Measurements from ENCODE around the gene DPP6.

Gene DPP6

GRCh38 chr7:154902600-154903082, 850.4 kb downstream of the DPP6 start:
- no peak for DNase-seq

DNA sequence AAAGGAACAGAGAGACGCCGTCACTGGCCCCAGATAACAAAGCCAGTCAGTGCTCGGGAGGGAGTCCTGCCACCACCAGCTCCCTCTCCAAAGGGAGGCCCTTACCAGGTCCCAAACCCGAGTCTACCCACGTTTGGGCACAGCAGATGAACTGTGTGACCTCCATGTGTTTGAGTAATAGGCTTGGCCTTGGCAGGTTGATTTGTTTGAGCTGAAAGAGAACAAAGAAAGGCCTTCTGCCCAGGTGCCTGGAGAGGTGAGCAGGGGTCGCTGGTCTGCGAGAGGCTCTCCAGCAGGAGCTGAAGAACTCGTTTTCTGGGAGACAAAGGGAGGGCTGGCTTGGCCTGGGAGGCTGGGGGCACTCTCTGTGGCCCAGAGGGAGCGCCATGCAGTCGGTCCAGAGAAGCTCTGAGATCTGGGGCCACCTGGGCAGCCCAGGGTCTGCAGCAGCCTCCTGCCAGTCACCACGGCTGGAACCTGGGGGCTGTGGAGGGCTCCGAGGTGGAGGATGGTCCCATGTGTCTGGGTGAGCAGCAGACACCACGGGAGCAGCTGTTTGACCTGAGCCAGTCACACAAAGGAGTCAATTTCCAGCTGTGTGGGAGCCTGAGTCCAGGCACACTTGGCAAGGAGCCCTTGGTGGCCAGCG, 851.0 kb downstream of the DPP6 start:
- DNase-seq = no peak

- no peak for DNase-seq
Observed at GRCh38 chr7:154905146-154905545, 852.9 kb downstream of the DPP6 start.

GRCh38 chr7:154905615-154906014, 853.4 kb downstream of the DPP6 start:
- DNase-seq = no peak

GRCh38 chr7:154906201-154906600, 854.0 kb downstream of the DPP6 start:
- no peak for DNase-seq

DNA sequence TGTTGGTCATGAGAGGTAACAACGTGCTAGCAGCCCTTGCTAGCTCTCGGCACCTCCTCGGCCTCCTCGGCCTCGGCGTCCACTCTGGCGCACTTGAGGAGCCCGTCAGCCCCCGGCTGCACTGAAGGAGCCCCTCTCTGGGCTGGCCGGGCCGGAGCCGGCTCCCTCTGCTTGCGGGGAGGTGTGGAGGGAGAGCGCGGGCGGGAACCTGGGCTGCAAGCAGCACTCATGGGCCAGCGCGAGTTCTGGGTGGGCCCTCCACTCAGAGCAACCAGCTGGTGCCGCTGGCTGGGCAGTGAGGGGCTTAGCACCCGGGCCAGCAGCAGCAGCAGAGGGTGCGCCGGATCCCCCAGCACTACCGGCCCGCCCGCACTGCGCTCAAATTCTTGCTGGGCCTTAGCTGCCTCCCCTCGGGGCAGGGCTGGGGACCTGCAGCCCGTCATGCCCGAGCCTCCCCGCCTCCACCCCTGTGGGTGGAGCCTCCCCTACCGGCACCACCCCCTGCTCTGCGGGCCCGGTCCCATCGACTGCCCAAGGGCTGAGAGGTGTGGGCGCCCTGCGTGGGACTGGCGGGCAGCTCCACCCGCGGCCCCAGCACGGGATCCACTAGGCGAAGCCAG, 854.6 kb downstream of the DPP6 start:
- DNase-seq = no peak

GRCh38 chr7:154907651-154908620, 855.7 kb downstream of the DPP6 start:
- DNase-seq = no peak

DNA sequence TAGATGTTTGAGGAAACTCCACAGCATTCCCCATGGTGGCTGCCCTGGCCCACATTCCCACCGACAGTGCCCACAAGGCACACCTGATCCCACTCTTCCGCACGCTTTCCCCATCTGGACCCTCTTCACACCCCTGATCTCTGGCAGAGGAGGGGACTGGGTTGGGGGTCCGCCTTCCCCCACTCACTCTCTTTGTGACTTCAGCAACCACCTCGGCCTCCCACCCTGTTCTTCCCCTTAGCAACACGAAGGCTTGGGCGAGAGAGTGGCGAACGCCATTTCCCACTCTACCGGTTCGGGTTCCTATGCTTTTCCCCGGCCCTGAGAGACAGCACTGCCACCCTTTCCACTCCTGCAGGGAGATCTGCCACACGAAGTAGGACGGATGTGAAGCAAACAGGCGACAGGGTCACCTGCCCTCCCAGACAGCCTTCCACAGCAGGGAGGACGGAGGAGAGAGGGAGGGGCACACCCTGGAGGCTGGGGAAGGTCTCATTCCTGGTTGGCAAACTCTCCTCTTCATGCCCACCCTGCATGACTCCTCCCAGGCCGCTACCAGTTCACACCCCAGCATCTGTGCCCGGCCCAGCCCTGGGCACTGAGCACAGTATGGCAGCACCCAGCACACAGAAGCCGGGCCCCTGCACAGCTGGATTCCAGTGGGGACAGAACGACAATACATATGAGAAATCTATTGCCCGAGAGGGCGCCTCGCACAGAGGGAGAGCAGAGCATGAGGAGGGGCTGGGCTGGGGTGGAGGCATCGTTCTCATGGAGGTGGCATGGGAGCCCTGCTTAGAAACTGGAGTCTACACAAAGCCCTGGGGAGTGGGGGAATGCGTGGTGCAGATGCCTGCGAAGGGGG, 857.3 kb downstream of the DPP6 start:
- no peak for DNase-seq

GRCh38 chr7:154910125-154910524, 857.9 kb downstream of the DPP6 start:
- DNase-seq = no peak

GRCh38 chr7:154910977-154911376, 858.8 kb downstream of the DPP6 start:
- no peak for DNase-seq

- no peak for DNase-seq
Observed at GRCh38 chr7:154911411-154911810, 859.2 kb downstream of the DPP6 start.

- no peak for DNase-seq
Observed at GRCh38 chr7:154911862-154912455, 859.8 kb downstream of the DPP6 start.

- no peak for DNase-seq
Observed at GRCh38 chr7:154912871-154913637, 860.9 kb downstream of the DPP6 start.

DNA sequence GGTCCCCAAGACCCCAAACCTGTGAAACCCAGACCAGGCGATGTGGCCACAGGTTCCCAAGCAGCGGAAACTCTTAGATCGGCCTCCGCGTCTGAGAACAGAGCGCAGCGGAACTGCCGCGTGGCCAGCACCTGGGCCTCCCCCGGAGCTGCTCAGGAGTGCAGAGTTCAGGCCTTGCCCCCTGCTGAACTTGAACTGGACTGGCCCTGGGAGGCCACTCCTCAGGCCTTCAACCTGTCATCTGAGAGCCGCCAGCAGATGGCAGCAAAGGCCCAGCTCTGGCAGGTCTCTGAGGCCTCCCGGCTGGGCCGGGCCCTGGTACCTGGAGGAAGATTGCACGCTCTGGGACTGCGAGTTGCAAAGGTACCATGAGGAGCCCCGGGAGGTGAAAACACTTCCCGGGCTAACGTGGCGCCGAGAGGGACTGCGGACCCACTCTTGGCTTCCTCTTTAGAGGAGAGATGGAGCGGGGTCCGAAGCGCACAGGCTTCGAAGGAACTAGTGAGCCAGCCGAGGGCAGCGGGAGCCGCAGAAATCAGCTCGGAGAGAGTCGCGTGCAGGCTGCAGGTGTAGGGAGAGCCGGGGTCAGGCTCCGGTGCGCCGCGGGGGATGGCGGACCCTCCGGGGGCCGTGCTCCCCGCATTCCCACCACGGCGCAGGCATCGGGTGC, 861.6 kb downstream of the DPP6 start:
- DNase-seq = peak; percentile 85

GRCh38 chr7:154914308-154914995, 862.3 kb downstream of the DPP6 start:
- no peak for DNase-seq

GRCh38 chr7:154914996-154915380, 862.8 kb downstream of the DPP6 start:
- no peak for DNase-seq

GRCh38 chr7:154915600-154915999, 863.4 kb downstream of the DPP6 start:
- DNase-seq = no peak

- no peak for DNase-seq
Observed at GRCh38 chr7:154916381-154916780, 864.2 kb downstream of the DPP6 start.

DNA sequence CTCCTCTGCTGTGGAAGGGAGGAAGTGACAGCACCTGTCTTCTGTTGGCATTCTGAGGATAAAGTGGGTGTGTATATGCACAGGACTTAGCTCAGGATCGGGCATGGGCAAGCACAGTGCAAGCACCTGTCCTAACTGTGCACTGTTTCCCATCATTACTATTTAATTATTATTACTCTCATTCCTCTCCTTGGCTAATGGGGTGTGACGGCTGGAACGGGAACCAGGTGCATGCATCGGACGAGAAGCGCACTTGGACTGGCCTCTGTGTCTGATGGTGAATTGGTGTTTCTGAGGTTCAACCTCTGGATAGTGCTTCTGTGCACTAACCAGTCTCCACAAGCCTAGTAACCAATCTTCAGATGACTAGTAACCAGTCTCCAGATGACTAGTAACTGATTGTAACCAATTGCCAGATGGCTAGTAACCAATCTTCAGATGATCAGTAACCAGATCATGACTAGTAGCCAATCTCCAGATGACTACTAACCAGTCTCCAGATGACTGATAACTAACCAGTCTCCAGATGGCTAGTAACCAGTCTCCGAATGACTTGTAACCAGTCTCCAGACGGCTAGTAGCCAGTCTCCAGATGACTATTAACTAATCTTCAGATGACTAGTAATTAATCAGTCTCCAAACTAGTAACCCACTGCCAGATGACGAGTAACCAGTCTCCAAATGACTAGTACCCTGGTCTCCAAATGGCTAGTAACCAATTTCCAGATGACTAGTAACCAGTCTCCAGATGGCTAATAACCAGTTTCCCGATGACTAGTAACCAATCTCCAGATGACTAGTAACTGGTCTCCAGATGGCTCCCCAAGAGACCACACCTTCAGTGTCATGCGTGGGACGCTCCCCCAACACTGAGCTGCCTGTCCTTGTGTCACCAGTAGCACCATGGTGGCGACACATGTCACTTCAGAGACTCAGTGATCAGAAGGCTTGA, 864.9 kb downstream of the DPP6 start:
- DNase-seq = no peak
